PFSK-1 (cell line): Measurements from ENCODE around the gene PXK.

ENCODE experiments used
- FOXP2 ChIP-seq: optimal IDR thresholded peaks from 2 replicates; pipeline ENCODE3; 2011; ENCODE audit warnings: borderline replicate concordance, control low read depth, inconsistent platforms; ENCODE audit not compliant: insufficient read depth; ENCODE audit errors: extremely low read length, extremely low read depth
- POLR2AphosphoS5 ChIP-seq: IDR thresholded peaks from 2 replicates; pipeline ENCODE4 v1.6.1; 2012; ENCODE audit warnings: low read depth, mild to moderate bottlenecking, control low read depth, low read length, moderate library complexity
- SIN3A ChIP-seq: IDR thresholded peaks from 2 replicates; pipeline ENCODE4 v1.6.1; 2012; ENCODE audit warnings: mild to moderate bottlenecking, low read length, moderate library complexity, borderline replicate concordance; ENCODE audit not compliant: insufficient read depth
- TAF1 ChIP-seq: IDR thresholded peaks from 2 replicates; pipeline ENCODE4 v1.6.1; 2012; ENCODE audit warnings: low read length, control low read depth, borderline replicate concordance; ENCODE audit not compliant: insufficient read depth
- TF ChIP-seq, protein P1 (sequence below), 2 experiments: IDR thresholded peaks; 2 replicates each; pipeline versions ENCODE4 v1.6.1 to v1.8.0; 2011 to 2012; ENCODE audit warnings: low read depth in 2 of 2, low read length in 2 of 2, control low read depth in 1 of 2, inconsistent platforms in 1 of 2, mild to moderate bottlenecking in 1 of 2, moderate library complexity in 1 of 2; ENCODE audit not compliant: insufficient read depth in 1 of 2

The PXK gene

DNA sequence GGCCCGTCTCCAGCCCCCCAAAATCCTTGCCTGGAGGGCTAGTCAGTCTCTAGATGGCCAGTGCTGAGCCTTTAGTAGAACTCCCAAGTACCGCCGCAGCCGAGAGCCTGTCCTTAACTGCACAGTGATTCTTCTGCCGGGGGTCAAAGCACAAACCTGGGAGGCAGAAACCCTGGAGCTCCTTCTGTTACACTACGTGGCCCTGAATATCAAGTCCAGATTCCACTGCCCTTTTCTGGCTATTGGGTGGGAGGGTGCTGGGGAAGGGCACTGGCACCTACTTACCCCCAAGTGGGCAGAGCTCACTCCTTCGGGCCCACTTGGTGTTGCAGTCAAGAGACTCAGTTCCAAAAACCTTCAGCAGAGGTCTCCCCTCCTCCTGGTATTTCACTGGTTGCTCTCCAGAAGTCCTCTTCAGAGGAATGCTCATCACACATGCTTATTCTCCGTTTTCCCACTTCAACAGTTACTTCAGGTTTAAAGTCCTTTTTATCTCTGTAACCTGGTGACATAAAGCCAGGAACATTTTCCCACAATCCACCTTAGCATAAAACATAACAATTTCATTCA, 90.1 kb downstream of the PXK start:
- TF ChIP-seq, protein P1, sequence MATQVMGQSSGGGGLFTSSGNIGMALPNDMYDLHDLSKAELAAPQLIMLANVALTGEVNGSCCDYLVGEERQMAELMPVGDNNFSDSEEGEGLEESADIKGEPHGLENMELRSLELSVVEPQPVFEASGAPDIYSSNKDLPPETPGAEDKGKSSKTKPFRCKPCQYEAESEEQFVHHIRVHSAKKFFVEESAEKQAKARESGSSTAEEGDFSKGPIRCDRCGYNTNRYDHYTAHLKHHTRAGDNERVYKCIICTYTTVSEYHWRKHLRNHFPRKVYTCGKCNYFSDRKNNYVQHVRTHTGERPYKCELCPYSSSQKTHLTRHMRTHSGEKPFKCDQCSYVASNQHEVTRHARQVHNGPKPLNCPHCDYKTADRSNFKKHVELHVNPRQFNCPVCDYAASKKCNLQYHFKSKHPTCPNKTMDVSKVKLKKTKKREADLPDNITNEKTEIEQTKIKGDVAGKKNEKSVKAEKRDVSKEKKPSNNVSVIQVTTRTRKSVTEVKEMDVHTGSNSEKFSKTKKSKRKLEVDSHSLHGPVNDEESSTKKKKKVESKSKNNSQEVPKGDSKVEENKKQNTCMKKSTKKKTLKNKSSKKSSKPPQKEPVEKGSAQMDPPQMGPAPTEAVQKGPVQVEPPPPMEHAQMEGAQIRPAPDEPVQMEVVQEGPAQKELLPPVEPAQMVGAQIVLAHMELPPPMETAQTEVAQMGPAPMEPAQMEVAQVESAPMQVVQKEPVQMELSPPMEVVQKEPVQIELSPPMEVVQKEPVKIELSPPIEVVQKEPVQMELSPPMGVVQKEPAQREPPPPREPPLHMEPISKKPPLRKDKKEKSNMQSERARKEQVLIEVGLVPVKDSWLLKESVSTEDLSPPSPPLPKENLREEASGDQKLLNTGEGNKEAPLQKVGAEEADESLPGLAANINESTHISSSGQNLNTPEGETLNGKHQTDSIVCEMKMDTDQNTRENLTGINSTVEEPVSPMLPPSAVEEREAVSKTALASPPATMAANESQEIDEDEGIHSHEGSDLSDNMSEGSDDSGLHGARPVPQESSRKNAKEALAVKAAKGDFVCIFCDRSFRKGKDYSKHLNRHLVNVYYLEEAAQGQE (IDR thresholded peaks at IDR 0.05; ENCODE audit: insufficient read depth in 1 of 2, low read depth in 2 of 2, low read length in 2 of 2) = no peak
- no peak for TF ChIP-seq FOXP2
- TF ChIP-seq SIN3A = no peak
- no peak for TF ChIP-seq POLR2AphosphoS5
- no peak for TF ChIP-seq TAF1

DNA sequence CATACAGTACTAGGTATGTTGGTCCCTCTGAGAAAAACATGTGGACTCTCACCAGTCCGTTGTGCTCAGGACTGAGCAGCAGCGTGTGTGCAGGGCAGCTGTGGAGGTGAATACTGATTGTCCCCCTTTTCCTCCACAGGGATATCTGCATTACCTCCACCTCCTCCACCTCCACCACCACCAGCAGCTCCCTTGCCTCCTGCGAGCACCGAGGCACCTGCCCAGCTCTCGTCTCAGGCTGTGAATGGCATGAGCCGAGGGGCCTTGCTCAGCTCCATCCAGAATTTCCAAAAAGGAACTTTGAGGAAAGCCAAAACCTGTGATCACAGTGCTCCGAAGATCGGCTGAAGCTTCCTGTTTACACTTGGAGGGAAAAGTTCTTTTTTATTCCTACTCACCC, 91.9 kb downstream of the PXK start:
- TF ChIP-seq POLR2AphosphoS5 = no peak
- TF ChIP-seq SIN3A = no peak
- no peak for TF ChIP-seq TAF1
- no peak for TF ChIP-seq FOXP2
- TF ChIP-seq, protein P1 (IDR thresholded peaks at IDR 0.05; ENCODE audit: insufficient read depth in 1 of 2, low read depth in 2 of 2, low read length in 2 of 2) = no peak

DNA sequence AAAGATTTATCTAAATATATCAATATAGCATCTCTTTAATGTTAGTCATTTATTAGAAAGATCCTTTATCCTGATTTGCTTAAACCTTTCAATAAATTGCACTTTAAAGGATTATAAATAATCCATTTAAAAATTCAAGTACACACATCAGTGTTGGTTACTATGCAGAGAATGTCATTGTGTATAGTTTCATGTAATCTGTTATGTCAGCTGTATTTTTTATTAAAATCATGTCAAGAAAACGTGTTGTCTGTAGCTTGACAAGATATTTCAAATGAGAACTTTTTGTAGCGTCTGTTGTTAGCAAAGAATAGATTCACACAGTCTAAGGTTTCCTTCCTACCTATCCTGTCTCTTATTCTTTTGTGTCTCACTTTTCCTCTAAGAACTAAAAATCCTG, 93.1 kb downstream of the PXK start:
- TF ChIP-seq TAF1 (no peak), POLR2AphosphoS5 (no peak), FOXP2 (no peak), SIN3A (no peak)
- TF ChIP-seq, protein P1 (IDR thresholded peaks at IDR 0.05; ENCODE audit: insufficient read depth in 1 of 2, low read depth in 2 of 2, low read length in 2 of 2) = no peak

DNA sequence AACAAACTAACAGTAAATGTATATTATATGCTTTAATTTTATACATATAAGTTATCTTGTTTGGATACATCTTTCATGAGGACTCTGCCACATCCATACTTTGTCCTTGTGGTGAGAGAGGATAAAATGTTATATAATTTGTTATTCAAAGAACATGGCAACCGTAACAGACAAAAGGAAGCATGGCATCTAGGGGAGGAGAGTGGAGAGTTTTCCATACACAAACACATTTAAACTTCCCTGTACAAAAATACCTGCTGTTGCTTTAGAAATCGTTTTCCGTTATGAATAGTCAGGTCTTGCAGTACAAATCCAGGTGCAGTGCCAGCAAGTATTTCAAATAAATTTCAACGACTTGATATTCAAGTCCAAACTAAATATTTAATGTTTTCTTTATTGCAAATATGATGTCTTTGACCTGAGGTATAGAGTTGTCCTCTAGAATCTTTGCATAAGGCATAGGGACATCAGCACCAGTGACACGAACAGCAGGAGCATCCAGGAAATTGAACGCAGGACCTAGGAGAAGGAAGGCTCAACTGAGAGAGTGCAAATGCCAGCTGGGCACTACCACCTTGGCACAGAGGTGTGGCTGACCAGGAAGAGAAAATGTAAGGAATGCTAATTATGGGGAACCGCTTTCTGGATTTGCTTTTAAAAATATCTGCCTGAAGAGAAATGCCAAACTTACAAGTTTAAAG, 95.1 kb downstream of the PXK start:
- TF ChIP-seq, protein P1 (IDR thresholded peaks at IDR 0.05; ENCODE audit: insufficient read depth in 1 of 2, low read depth in 2 of 2, low read length in 2 of 2) = no peak
- no peak for TF ChIP-seq FOXP2
- no peak for TF ChIP-seq TAF1
- TF ChIP-seq POLR2AphosphoS5 = no peak
- no peak for TF ChIP-seq SIN3A
